HEK293T (cell line): Measurements from ENCODE around the gene ENPP6.

Source experiments
- NFRKB ChIP-seq: fragments of 450-650 bp; IDR thresholded peaks from 2 replicates; pipeline ENCODE4 v1.6.1; 2016; ENCODE audit warnings: mild to moderate bottlenecking, moderate library complexity
- ZNF384 ChIP-seq: fragments of 450-650 bp; IDR thresholded peaks from 2 replicates; pipeline ENCODE4 v1.6.1; 2016

GRCh38 chr4:184080674-184081073 is 137.0 kb downstream of the ENPP6 start:
- TF ChIP-seq ZNF384: no peak
- no peak for TF ChIP-seq NFRKB
